Activated T-cell treated with anti-CD3 and anti-CD28 coated beads, Interleukin-2, amount 50 U/mL, for 24 hours (primary cell): ENCODE measurements around the gene CDH9.
"Not testable (repeated sequence)": the region's sequence is repeated elsewhere in the genome, so short reads cannot be mapped to it uniquely, and the experiment has no call there.

ENCODE experiments used
- DNase-seq: peaks from one replicate; pipeline ENCODE4 v3.0.0-alpha.2; 2020
- H3K27ac Mint-ChIP-seq: 2 replicates; pipeline ENCODE4 v1.8.0; 2020; ENCODE audit warnings: mild to moderate bottlenecking, mixed read lengths
- H3K27me3 Mint-ChIP-seq: 2 replicates; pipeline ENCODE4 v1.8.0; 2020; ENCODE audit warnings: mixed read lengths
- H3K36me3 Mint-ChIP-seq: 2 replicates; pipeline ENCODE4 v1.8.0; 2020; ENCODE audit warnings: low read depth, mixed read lengths
- H3K4me1 Mint-ChIP-seq: 2 replicates; pipeline ENCODE4 v1.8.0; 2020; ENCODE audit warnings: low read depth, mixed read lengths
- H3K4me3 Mint-ChIP-seq: 2 replicates; pipeline ENCODE4 v1.8.0; 2020; ENCODE audit warnings: mild to moderate bottlenecking, moderate library complexity, mixed read lengths
- H3K9me3 Mint-ChIP-seq: 2 replicates; pipeline ENCODE4 v1.8.0; 2020; ENCODE audit warnings: mixed read lengths

CDH9 gene

GRCh38 chr5:26894719-26895263, 143.6 kb downstream of the CDH9 start:
- H3K9me3 Mint-ChIP-seq = peaks cover 10% of the 10 kb centered on the region
- DNase-seq = no peak
- no peak overlapping the region for H3K4me3 Mint-ChIP-seq
- no peaks in the 10 kb centered on the region for H3K27me3 Mint-ChIP-seq
- H3K4me1 Mint-ChIP-seq = no peaks in the 10 kb centered on the region
- no peaks in the 10 kb centered on the region for H3K36me3 Mint-ChIP-seq
- no peak overlapping the region for H3K27ac Mint-ChIP-seq

- Mint-ChIP-seq H3K9me3 (peaks cover 10% of the 10 kb centered on the region), H3K27ac (no peak overlapping the region), H3K4me1 (no peaks in the 10 kb centered on the region), H3K27me3 (no peaks in the 10 kb centered on the region), H3K36me3 (no peaks in the 10 kb centered on the region), H3K4me3 (no peak overlapping the region)
- DNase-seq = no peak
These were observed 145.3 kb downstream of the CDH9 start for GRCh38 chr5:26893078-26893477.

- Mint-ChIP-seq H3K27ac (no peak overlapping the region), H3K9me3 (peaks cover 8% of the 10 kb centered on the region)
These were observed 148.6 kb downstream of the CDH9 start for GRCh38 chr5:26889815-26890214.

GRCh38 chr5:26884481-26884880, 153.9 kb downstream of the CDH9 start:
- peaks cover 7% of the 10 kb centered on the region for H3K9me3 Mint-ChIP-seq
- no peaks in the 10 kb centered on the region for H3K36me3 Mint-ChIP-seq
- no peaks in the 10 kb centered on the region for H3K27me3 Mint-ChIP-seq
- no peak overlapping the region for H3K4me3 Mint-ChIP-seq
- H3K4me1 Mint-ChIP-seq = no peaks in the 10 kb centered on the region
- no peak overlapping the region for H3K27ac Mint-ChIP-seq
- DNase-seq = no peak

More at GRCh38 chr5:26889815-26890214, 148.6 kb downstream of the CDH9 start:
- no peaks in the 10 kb centered on the region for H3K4me1 Mint-ChIP-seq
- H3K36me3 Mint-ChIP-seq = no peaks in the 10 kb centered on the region
- no peak overlapping the region for H3K4me3 Mint-ChIP-seq
- H3K27me3 Mint-ChIP-seq = no peaks in the 10 kb centered on the region
- no peak for DNase-seq

GRCh38 chr5:26883375-26883774, 155.0 kb downstream of the CDH9 start:
- DNase-seq = no peak
- Mint-ChIP-seq H3K27me3 (no peaks in the 10 kb centered on the region), H3K4me1 (no peaks in the 10 kb centered on the region), H3K36me3 (no peaks in the 10 kb centered on the region), H3K9me3 (peaks cover 7% of the 10 kb centered on the region), H3K27ac (no peak overlapping the region), H3K4me3 (no peak overlapping the region)

GRCh38 chr5:26881901-26882300, 156.5 kb downstream of the CDH9 start:
- no peak overlapping the region for H3K4me3 Mint-ChIP-seq
- H3K27ac Mint-ChIP-seq = no peak overlapping the region
- no peaks in the 10 kb centered on the region for H3K27me3 Mint-ChIP-seq
- H3K4me1 Mint-ChIP-seq = no peaks in the 10 kb centered on the region
- peaks cover 9% of the 10 kb centered on the region for H3K9me3 Mint-ChIP-seq
- no peaks in the 10 kb centered on the region for H3K36me3 Mint-ChIP-seq
- DNase-seq = no peak

- no peaks in the 10 kb centered on the region for H3K4me1 Mint-ChIP-seq
- DNase-seq = no peak
- H3K27ac Mint-ChIP-seq = no peak overlapping the region
- peaks cover 13% of the 10 kb centered on the region for H3K9me3 Mint-ChIP-seq
- no peak overlapping the region for H3K4me3 Mint-ChIP-seq
- H3K36me3 Mint-ChIP-seq = no peaks in the 10 kb centered on the region
- H3K27me3 Mint-ChIP-seq = no peaks in the 10 kb centered on the region
These were observed 161.2 kb downstream of the CDH9 start for GRCh38 chr5:26877154-26877553.

GRCh38 chr5:26872337-26872736, 166.0 kb downstream of the CDH9 start:
- no peaks in the 10 kb centered on the region for H3K4me1 Mint-ChIP-seq
- no peak for DNase-seq
- H3K9me3 Mint-ChIP-seq = peaks cover 16% of the 10 kb centered on the region
- no peaks in the 10 kb centered on the region for H3K36me3 Mint-ChIP-seq
- no peak overlapping the region for H3K4me3 Mint-ChIP-seq
- no peak overlapping the region for H3K27ac Mint-ChIP-seq
- no peaks in the 10 kb centered on the region for H3K27me3 Mint-ChIP-seq

- H3K9me3 Mint-ChIP-seq = peaks cover 23% of the 10 kb centered on the region
- H3K36me3 Mint-ChIP-seq = no peaks in the 10 kb centered on the region
- H3K27ac Mint-ChIP-seq = no peak overlapping the region
- DNase-seq = no peak
- no peaks in the 10 kb centered on the region for H3K27me3 Mint-ChIP-seq
- no peak overlapping the region for H3K4me3 Mint-ChIP-seq
- no peaks in the 10 kb centered on the region for H3K4me1 Mint-ChIP-seq
These were observed 168.6 kb downstream of the CDH9 start for GRCh38 chr5:26869781-26870180.

- no peak for DNase-seq
- H3K9me3 Mint-ChIP-seq = peaks cover 20% of the 10 kb centered on the region
- H3K36me3 Mint-ChIP-seq = no peaks in the 10 kb centered on the region
- no peaks in the 10 kb centered on the region for H3K4me1 Mint-ChIP-seq
- H3K27ac Mint-ChIP-seq = no peak overlapping the region
- no peaks in the 10 kb centered on the region for H3K27me3 Mint-ChIP-seq
- no peak overlapping the region for H3K4me3 Mint-ChIP-seq
These were observed 169.9 kb downstream of the CDH9 start for GRCh38 chr5:26868504-26868903.

GRCh38 chr5:26864061-26864460, 174.3 kb downstream of the CDH9 start:
- H3K27ac Mint-ChIP-seq = no peak overlapping the region
- no peaks in the 10 kb centered on the region for H3K4me1 Mint-ChIP-seq
- no peak for DNase-seq
- H3K9me3 Mint-ChIP-seq = peaks cover 20% of the 10 kb centered on the region
- no peaks in the 10 kb centered on the region for H3K27me3 Mint-ChIP-seq
- no peak overlapping the region for H3K4me3 Mint-ChIP-seq
- H3K36me3 Mint-ChIP-seq = no peaks in the 10 kb centered on the region

GRCh38 chr5:26856238-26856637, 182.1 kb downstream of the CDH9 start:
- Mint-ChIP-seq H3K27me3 (no peaks in the 10 kb centered on the region), H3K27ac (no peak overlapping the region), H3K9me3 (peaks cover 28% of the 10 kb centered on the region), H3K4me1 (no peaks in the 10 kb centered on the region), H3K36me3 (no peaks in the 10 kb centered on the region), H3K4me3 (no peak overlapping the region)
- DNase-seq = no peak

GRCh38 chr5:26852450-26852849, 185.9 kb downstream of the CDH9 start:
- not testable (repeated sequence) for H3K27ac Mint-ChIP-seq, H3K4me1 Mint-ChIP-seq, H3K27me3 Mint-ChIP-seq, H3K36me3 Mint-ChIP-seq, DNase-seq, H3K4me3 Mint-ChIP-seq
- peaks cover 32% of the 10 kb centered on the region for H3K9me3 Mint-ChIP-seq

GRCh38 chr5:26847041-26847736, 191.2 kb downstream of the CDH9 start:
- H3K27ac Mint-ChIP-seq = no peak overlapping the region
- H3K4me3 Mint-ChIP-seq = no peak overlapping the region
- peaks cover 25% of the 10 kb centered on the region for H3K9me3 Mint-ChIP-seq
- H3K4me1 Mint-ChIP-seq = no peaks in the 10 kb centered on the region
- no peaks in the 10 kb centered on the region for H3K36me3 Mint-ChIP-seq
- no peaks in the 10 kb centered on the region for H3K27me3 Mint-ChIP-seq
- DNase-seq = no peak

- no peak for DNase-seq
- H3K4me3 Mint-ChIP-seq = no peak overlapping the region
- H3K9me3 Mint-ChIP-seq = peaks cover 18% of the 10 kb centered on the region
- H3K36me3 Mint-ChIP-seq = no peaks in the 10 kb centered on the region
- H3K27ac Mint-ChIP-seq = no peak overlapping the region
- H3K27me3 Mint-ChIP-seq = no peaks in the 10 kb centered on the region
- no peaks in the 10 kb centered on the region for H3K4me1 Mint-ChIP-seq
These were observed 194.7 kb downstream of the CDH9 start for GRCh38 chr5:26843677-26844076.
